ENCODE data around the gene NADSYN1. TPM values are rescaled to one million over a fixed set of nuclear protein-coding genes. Genes with fewer than 3 reads are reported as not detected.

Gene NADSYN1
- total RNA-seq, 1 donor from 2014 or later: 72.8 TPM

- DNase-seq (ENCODE audit: low read depth): no peak
- TF ChIP-seq CTCF (conservative IDR thresholded peaks at IDR 0.05; ENCODE audit: low read depth, low read length): no peak
- no peak overlapping the region for H3K4me3 ChIP-seq (ENCODE audit: low read depth, low read length)
Observed at GRCh38 chr11:71461696-71462095, 8.7 kb downstream of the NADSYN1 start.

GRCh38 chr11:71462726-71463125 is 9.7 kb downstream of the NADSYN1 start:
- no peak for DNase-seq (ENCODE audit: low read depth)
- TF ChIP-seq CTCF (conservative IDR thresholded peaks at IDR 0.05; ENCODE audit: low read depth, low read length): no peak
- no peak overlapping the region for H3K4me3 ChIP-seq (ENCODE audit: low read depth, low read length)

- no peak for TF ChIP-seq CTCF (conservative IDR thresholded peaks at IDR 0.05; ENCODE audit: low read depth, low read length)
- H3K4me3 ChIP-seq (ENCODE audit: low read depth, low read length): no peak overlapping the region
- DNase-seq (ENCODE audit: low read depth): no peak
Observed at GRCh38 chr11:71463331-71464211, 10.6 kb downstream of the NADSYN1 start.

GRCh38 chr11:71465054-71465453 is 12.1 kb downstream of the NADSYN1 start:
- no peak for DNase-seq (ENCODE audit: low read depth)
- H3K4me3 ChIP-seq (ENCODE audit: low read depth, low read length): no peak overlapping the region
- no peak for TF ChIP-seq CTCF (conservative IDR thresholded peaks at IDR 0.05; ENCODE audit: low read depth, low read length)

GRCh38 chr11:71466358-71466757 is 13.4 kb downstream of the NADSYN1 start:
- H3K4me3 ChIP-seq (ENCODE audit: low read depth, low read length): no peak overlapping the region
- TF ChIP-seq CTCF (conservative IDR thresholded peaks at IDR 0.05; ENCODE audit: low read depth, low read length): no peak
- DNase-seq (ENCODE audit: low read depth): no peak

- TF ChIP-seq CTCF (conservative IDR thresholded peaks at IDR 0.05; ENCODE audit: low read depth, low read length): no peak
- no peak for DNase-seq (ENCODE audit: low read depth)
- no peak overlapping the region for H3K4me3 ChIP-seq (ENCODE audit: low read depth, low read length)
Observed at GRCh38 chr11:71467164-71467563, 14.2 kb downstream of the NADSYN1 start.

- no peak for DNase-seq (ENCODE audit: low read depth)
- TF ChIP-seq CTCF (conservative IDR thresholded peaks at IDR 0.05; ENCODE audit: low read depth, low read length): no peak
- H3K4me3 ChIP-seq (ENCODE audit: low read depth, low read length): no peak overlapping the region
Observed at GRCh38 chr11:71470946-71471345, 17.9 kb downstream of the NADSYN1 start.
